ENCODE measurements around the gene TOMM40L.

DNA sequence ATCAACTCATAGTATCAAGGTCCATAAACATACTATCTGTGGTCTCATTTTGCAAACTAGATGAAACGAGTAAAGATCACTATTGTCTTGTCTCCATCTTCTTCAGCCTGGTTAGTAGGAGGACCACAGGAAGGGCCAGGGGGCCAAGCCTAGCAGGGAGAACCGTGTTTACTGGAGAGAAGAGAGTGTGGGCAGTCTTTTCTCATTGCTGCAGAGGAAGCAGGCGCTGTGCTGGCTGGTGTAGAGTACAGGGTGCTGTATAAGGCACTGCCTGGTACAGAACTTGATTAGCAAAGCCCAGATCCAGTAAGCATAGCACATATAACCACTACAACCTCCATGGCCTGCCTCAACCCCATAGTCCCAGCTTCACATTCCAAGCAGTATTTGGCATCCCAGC lies 38.5 kb upstream of the TOMM40L start:
- TF ChIP-seq, protein P1, sequence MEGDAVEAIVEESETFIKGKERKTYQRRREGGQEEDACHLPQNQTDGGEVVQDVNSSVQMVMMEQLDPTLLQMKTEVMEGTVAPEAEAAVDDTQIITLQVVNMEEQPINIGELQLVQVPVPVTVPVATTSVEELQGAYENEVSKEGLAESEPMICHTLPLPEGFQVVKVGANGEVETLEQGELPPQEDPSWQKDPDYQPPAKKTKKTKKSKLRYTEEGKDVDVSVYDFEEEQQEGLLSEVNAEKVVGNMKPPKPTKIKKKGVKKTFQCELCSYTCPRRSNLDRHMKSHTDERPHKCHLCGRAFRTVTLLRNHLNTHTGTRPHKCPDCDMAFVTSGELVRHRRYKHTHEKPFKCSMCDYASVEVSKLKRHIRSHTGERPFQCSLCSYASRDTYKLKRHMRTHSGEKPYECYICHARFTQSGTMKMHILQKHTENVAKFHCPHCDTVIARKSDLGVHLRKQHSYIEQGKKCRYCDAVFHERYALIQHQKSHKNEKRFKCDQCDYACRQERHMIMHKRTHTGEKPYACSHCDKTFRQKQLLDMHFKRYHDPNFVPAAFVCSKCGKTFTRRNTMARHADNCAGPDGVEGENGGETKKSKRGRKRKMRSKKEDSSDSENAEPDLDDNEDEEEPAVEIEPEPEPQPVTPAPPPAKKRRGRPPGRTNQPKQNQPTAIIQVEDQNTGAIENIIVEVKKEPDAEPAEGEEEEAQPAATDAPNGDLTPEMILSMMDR (IDR thresholded peaks at IDR 0.05) = no peak
- no peak for TF ChIP-seq POLR2A (IDR thresholded peaks at IDR 0.05)
- no peak for TF ChIP-seq POLR2AphosphoS5 (IDR thresholded peaks at IDR 0.05)

All from breast epithelium (tissue), 3 donors.